C4-2B (cell line): ENCODE measurements around the gene GPR25.

Experiments
- H3K27ac ChIP-seq: fragments of 450-650 bp; 2 replicates; pipeline ENCODE4 v1.5.1; 2017
- CTCF ChIP-seq: fragments of 450-650 bp; conservative IDR thresholded peaks from 2 replicates; pipeline ENCODE4 v1.5.1; 2017; ENCODE audit warnings: mild to moderate bottlenecking
- ZFX ChIP-seq: fragments of 450-650 bp; IDR thresholded peaks from 2 replicates; pipeline ENCODE4 v1.6.1; 2017

GPR25 gene

GRCh38 chr1:200891774-200892157 lies 19.0 kb downstream of the GPR25 start:
- TF ChIP-seq CTCF (no peak), ZFX (no peak)
- no peak overlapping the region; the same call in 1 of the 2 replicates for H3K27ac ChIP-seq

- H3K27ac ChIP-seq = no peak overlapping the region
- TF ChIP-seq ZFX (no peak), CTCF (no peak)
These were observed 19.8 kb downstream of the GPR25 start for GRCh38 chr1:200892546-200892945.

- TF ChIP-seq ZFX (no peak), CTCF (no peak)
- no peak overlapping the region for H3K27ac ChIP-seq
These were observed 20.2 kb downstream of the GPR25 start for GRCh38 chr1:200892958-200893357.

- TF ChIP-seq ZFX = no peak
- no peak for TF ChIP-seq CTCF
- no peak overlapping the region for H3K27ac ChIP-seq
These were observed 20.7 kb downstream of the GPR25 start for GRCh38 chr1:200893411-200893901.

GRCh38 chr1:200894712-200895442 lies 22.1 kb downstream of the GPR25 start, which contains the start of gene INAVA:
Gene INAVA (plus strand): TSS chr1:200894900. CDS start chr1:200898401, 3,501 bp downstream.
- H3K27ac ChIP-seq = no peak within 1 kb of the TSS
- TF ChIP-seq ZFX = no peak
- TF ChIP-seq CTCF = no peak

- TF ChIP-seq CTCF (no peak), ZFX (no peak)
- H3K27ac ChIP-seq = no peak overlapping the region
These were observed 22.6 kb downstream of the GPR25 start for GRCh38 chr1:200895443-200895789.

GRCh38 chr1:200895801-200896530 lies 23.2 kb downstream of the GPR25 start:
- no peak overlapping the region for H3K27ac ChIP-seq
- TF ChIP-seq ZFX (no peak), CTCF (no peak)
